ENCODE measurements around the gene F13A1. TPM values are rescaled to one million over a fixed set of nuclear protein-coding genes. Genes with fewer than 3 reads are reported as not detected.

F13A1 gene
- total and polyA plus RNA-seq, 2 of the 13 experiments (the other 11 are each of a cell fraction or from before 2014, with no cell fraction given) = not detected

- no peaks in the 10 kb centered on the region for H3K9me3 ChIP-seq (ENCODE audit: low read length)
- H3K4me3 ChIP-seq (replicated peaks in 1 of 3; ENCODE audit: insufficient read depth in 1 of 3, low read depth in 2 of 3, low read length in 3 of 3) = no peak overlapping the region
- H3K27ac ChIP-seq (ENCODE audit: extremely low read length, insufficient read depth, low read length) = no peak overlapping the region
- WGBS (ENCODE audit: low lambda C conversion rate) = under 1% methylated on average over 4 of the region's 4 CpGs
- no peaks in the 10 kb centered on the region for H4K20me1 ChIP-seq (ENCODE audit: insufficient read depth, low read length)
- H3K79me2 ChIP-seq (ENCODE audit: insufficient read depth, low read length) = no peaks in the 10 kb centered on the region
- DNase-seq (ENCODE audit: low spot score) (no peak), ATAC-seq (no peak), FAIRE-seq (no peak)
- H3K9ac ChIP-seq (ENCODE audit: insufficient read depth, low read depth, low read length) = no peak overlapping the region
- no peaks in the 10 kb centered on the region for H3K36me3 ChIP-seq (replicated peaks in 1 of 2; ENCODE audit: control insufficient read depth in 1 of 2, insufficient read depth in 2 of 2, low read length in 2 of 2)
- no peak overlapping the region for H2AFZ ChIP-seq (ENCODE audit: low read length)
- intact Hi-C loops (cut with micrococcal nuclease; ENCODE audit: unreplicated experiment) = no loop called here
- TF ChIP-seq, protein P1, sequence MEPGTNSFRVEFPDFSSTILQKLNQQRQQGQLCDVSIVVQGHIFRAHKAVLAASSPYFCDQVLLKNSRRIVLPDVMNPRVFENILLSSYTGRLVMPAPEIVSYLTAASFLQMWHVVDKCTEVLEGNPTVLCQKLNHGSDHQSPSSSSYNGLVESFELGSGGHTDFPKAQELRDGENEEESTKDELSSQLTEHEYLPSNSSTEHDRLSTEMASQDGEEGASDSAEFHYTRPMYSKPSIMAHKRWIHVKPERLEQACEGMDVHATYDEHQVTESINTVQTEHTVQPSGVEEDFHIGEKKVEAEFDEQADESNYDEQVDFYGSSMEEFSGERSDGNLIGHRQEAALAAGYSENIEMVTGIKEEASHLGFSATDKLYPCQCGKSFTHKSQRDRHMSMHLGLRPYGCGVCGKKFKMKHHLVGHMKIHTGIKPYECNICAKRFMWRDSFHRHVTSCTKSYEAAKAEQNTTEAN (CRISPR knock-in tag; conservative IDR thresholded peaks at IDR 0.05) = no peak
- TF ChIP-seq HMG20B (CRISPR knock-in tag; conservative IDR thresholded peaks at IDR 0.05) (no peak), CHCHD3 (CRISPR knock-in tag; IDR thresholded peaks at IDR 0.05) (no peak), ZNF160 (CRISPR knock-in tag; IDR thresholded peaks at IDR 0.05) (no peak), ZUFSP (CRISPR knock-in tag; IDR thresholded peaks at IDR 0.05; ENCODE audit: borderline replicate concordance) (no peak), PCBP1 (IDR thresholded peaks at IDR 0.05; ENCODE audit: borderline replicate concordance, low read depth, low read length) (no peak), TCF7L2 (IDR thresholded peaks at IDR 0.05; ENCODE audit: low read depth, low read length) (no peak)
- no TSS peak for BruUV-seq (replicated peaks)
- no peaks in the 10 kb centered on the region; a peak in 2 of 5 replicates for H3K27me3 ChIP-seq (ENCODE audit: control insufficient read depth in 1 of 2, insufficient read depth in 2 of 2, low read length in 2 of 2)
- POLR2A ChIA-PET = no interaction called here
- CTCF ChIA-PET (ENCODE audit: low intra/inter-chr PET ratio, low total read pairs) = no interaction called here
- in situ Hi-C loops (cut with HindIII; ENCODE audit: extremely low pct_ligation_motif_present, low pct_unique_long_range_greater_than_20kb) = no loop called here
- no peak overlapping the region for H3K4me2 ChIP-seq (ENCODE audit: low read depth, low read length)
- H3K4me1 ChIP-seq (ENCODE audit: insufficient read depth, low read length) = no peaks in the 10 kb centered on the region
Observed at GRCh38 chr6:6201200-6201599, 119.3 kb downstream of the F13A1 start.

Data from HepG2 (cell line).